ENCODE results near the gene DLX3.

Gene DLX3

GRCh38 chr17:50021681-50022370 lies 26.8 kb upstream of the DLX3 start:
- H3K27ac ChIP-seq = no peak overlapping the region
- TF ChIP-seq, protein P1, sequence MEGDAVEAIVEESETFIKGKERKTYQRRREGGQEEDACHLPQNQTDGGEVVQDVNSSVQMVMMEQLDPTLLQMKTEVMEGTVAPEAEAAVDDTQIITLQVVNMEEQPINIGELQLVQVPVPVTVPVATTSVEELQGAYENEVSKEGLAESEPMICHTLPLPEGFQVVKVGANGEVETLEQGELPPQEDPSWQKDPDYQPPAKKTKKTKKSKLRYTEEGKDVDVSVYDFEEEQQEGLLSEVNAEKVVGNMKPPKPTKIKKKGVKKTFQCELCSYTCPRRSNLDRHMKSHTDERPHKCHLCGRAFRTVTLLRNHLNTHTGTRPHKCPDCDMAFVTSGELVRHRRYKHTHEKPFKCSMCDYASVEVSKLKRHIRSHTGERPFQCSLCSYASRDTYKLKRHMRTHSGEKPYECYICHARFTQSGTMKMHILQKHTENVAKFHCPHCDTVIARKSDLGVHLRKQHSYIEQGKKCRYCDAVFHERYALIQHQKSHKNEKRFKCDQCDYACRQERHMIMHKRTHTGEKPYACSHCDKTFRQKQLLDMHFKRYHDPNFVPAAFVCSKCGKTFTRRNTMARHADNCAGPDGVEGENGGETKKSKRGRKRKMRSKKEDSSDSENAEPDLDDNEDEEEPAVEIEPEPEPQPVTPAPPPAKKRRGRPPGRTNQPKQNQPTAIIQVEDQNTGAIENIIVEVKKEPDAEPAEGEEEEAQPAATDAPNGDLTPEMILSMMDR (IDR thresholded peaks at IDR 0.05; ENCODE audit: low read depth, low read length) = no peak
- no peak overlapping the region for H3K4me3 ChIP-seq (ENCODE audit: low read depth, low read length)
- H3K36me3 ChIP-seq = no peaks in the 10 kb centered on the region
- H3K27me3 ChIP-seq (ENCODE audit: insufficient read depth, low read depth, severe bottlenecking) = no peaks in the 10 kb centered on the region
- no peak for DNase-seq
- no peaks in the 10 kb centered on the region for H3K9me3 ChIP-seq (ENCODE audit: severe bottlenecking)

GRCh38 chr17:50020841-50021599 lies 26.0 kb upstream of the DLX3 start:
- Histone ChIP-seq H3K9me3 (ENCODE audit: severe bottlenecking) (no peaks in the 10 kb centered on the region), H3K4me3 (ENCODE audit: low read depth, low read length) (no peak overlapping the region), H3K27ac (no peak overlapping the region), H3K27me3 (ENCODE audit: insufficient read depth, low read depth, severe bottlenecking) (no peaks in the 10 kb centered on the region), H3K36me3 (no peaks in the 10 kb centered on the region)
- DNase-seq = no peak
- TF ChIP-seq, protein P1 (IDR thresholded peaks at IDR 0.05; ENCODE audit: low read depth, low read length) = no peak

- H3K9me3 ChIP-seq (ENCODE audit: severe bottlenecking) = peaks cover 4% of the 10 kb centered on the region
- TF ChIP-seq, protein P1 (IDR thresholded peaks at IDR 0.05; ENCODE audit: low read depth, low read length) = no peak
- H3K4me3 ChIP-seq (ENCODE audit: low read depth, low read length) = no peak overlapping the region
- no peak for DNase-seq
- no peak overlapping the region for H3K27ac ChIP-seq
- no peaks in the 10 kb centered on the region for H3K36me3 ChIP-seq
- H3K27me3 ChIP-seq (ENCODE audit: insufficient read depth, low read depth, severe bottlenecking) = no peaks in the 10 kb centered on the region
Measured at GRCh38 chr17:50018909-50019308, 23.9 kb upstream of the DLX3 start.

GRCh38 chr17:50015146-50015545 lies 20.1 kb upstream of the DLX3 start:
- Histone ChIP-seq H3K9me3 (ENCODE audit: severe bottlenecking) (peaks cover 7% of the 10 kb centered on the region), H3K27ac (no peak overlapping the region), H3K36me3 (no peaks in the 10 kb centered on the region), H3K4me3 (ENCODE audit: low read depth, low read length) (no peak overlapping the region), H3K27me3 (ENCODE audit: insufficient read depth, low read depth, severe bottlenecking) (no peaks in the 10 kb centered on the region)
- TF ChIP-seq, protein P1 (IDR thresholded peaks at IDR 0.05; ENCODE audit: low read depth, low read length) = no peak
- DNase-seq = no peak

- Histone ChIP-seq H3K9me3 (ENCODE audit: severe bottlenecking) (peaks cover 7% of the 10 kb centered on the region), H3K4me3 (ENCODE audit: low read depth, low read length) (no peak overlapping the region), H3K27me3 (ENCODE audit: insufficient read depth, low read depth, severe bottlenecking) (no peaks in the 10 kb centered on the region), H3K36me3 (no peaks in the 10 kb centered on the region), H3K27ac (no peak overlapping the region)
- TF ChIP-seq, protein P1 (IDR thresholded peaks at IDR 0.05; ENCODE audit: low read depth, low read length) = no peak
- no peak for DNase-seq
Measured at GRCh38 chr17:50014471-50015088, 19.6 kb upstream of the DLX3 start.
